ENCODE data around the gene SOAT2.
A peak's percentile ranks its signal among the peaks of the same experiment; 100 is the strongest.

The SOAT2 gene, protein sequence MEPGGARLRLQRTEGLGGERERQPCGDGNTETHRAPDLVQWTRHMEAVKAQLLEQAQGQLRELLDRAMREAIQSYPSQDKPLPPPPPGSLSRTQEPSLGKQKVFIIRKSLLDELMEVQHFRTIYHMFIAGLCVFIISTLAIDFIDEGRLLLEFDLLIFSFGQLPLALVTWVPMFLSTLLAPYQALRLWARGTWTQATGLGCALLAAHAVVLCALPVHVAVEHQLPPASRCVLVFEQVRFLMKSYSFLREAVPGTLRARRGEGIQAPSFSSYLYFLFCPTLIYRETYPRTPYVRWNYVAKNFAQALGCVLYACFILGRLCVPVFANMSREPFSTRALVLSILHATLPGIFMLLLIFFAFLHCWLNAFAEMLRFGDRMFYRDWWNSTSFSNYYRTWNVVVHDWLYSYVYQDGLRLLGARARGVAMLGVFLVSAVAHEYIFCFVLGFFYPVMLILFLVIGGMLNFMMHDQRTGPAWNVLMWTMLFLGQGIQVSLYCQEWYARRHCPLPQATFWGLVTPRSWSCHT

DNA sequence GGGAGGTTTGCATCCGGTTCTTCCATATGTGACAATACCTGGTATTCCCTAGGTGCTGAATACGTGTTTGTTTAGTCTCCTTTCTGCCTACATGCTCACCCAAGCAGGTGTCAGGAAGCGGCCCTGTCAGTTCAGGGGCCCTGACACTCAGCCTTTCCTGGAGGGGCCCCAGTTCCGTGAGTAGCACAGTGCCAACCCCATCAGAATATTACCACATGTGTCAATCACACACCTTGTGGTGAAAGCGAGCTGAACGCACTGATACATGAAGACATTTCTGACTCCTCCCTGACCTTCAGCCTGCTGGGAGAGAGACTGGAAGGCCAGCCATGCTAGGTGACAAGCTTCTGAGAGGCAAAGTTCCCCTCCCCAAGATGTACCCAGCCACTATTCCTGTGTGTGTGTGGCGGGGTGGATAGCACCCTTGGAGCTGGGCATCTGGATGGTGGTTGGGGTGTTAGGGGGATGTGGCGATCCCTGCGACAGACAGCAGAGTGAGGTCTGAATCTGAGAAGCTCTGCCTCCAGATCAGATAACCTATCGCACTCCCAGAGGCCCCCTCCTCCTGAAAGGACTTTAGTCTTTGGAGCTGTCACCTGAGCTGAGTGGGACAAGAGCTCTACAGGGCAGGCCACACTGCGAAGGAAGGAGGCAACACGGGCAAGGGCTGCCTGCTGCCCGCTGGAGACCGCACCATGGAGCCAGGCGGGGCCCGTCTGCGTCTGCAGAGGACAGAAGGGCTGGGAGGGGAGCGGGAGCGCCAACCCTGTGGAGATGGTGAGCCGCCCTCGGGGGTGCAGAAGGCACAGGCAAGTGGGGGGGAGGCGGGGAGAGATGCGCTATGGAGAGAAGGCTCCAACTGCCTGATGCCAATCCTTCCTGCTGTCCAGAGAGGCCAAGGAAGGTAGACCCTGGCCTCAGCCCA is at the start of gene SOAT2:
Gene SOAT2, plus strand, starts transcription at position 604 of the 925 bp plus-strand sequence. Its CDS starts 92 bp downstream, at position 696.
- H3K27ac Mint-ChIP-seq = peak within 1 kb of the TSS; percentile 41
- no peaks in the 10 kb centered on the region for H3K9me3 Mint-ChIP-seq
- no peaks in the 10 kb centered on the region for H3K36me3 Mint-ChIP-seq (ENCODE audit: low read depth)
- H3K27me3 Mint-ChIP-seq (ENCODE audit: low read depth) = peaks cover 13% of the 10 kb centered on the region
- H3K4me1 Mint-ChIP-seq (ENCODE audit: low read depth) = peaks cover 24% of the 10 kb centered on the region
- H3K4me3 Mint-ChIP-seq = no peak within 1 kb of the TSS

DNA sequence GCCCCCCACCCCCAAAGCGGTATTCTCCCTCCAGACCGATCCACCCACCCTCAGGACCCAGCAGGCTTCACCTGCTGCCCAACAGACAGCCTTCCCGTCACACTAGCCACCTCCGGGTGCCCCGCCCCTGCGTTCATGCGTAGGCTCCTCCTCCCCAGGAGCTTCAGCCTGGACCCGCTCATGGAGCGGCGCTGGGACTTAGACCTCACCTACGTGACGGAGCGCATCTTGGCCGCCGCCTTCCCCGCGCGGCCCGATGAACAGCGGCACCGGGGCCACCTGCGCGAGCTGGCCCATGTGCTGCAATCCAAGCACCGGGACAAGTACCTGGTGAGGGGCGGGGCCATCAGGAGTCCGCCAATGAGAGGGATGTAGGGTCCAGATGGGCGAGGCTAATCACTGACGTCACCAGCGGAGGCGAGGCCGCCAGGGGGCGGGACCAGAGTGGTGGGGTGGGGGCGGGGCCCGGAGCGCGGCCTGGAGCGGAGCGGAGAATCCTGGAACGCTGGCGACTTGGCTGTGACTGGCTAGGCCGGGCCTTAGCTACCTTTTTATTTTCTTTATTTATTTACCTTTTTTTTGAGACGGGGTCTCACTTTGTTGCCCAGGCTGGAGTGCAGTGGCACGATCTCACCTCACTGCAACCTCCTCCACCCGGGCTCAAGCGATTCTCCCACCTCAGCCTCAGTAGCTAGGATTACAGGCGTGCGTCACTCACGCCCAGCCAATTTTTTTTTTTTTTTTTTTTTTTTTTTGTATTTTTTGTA is 49.0 kb upstream of the SOAT2 start:
- Mint-ChIP-seq H3K4me3 (peak overlapping the region; percentile 92), H3K4me1 (ENCODE audit: low read depth) (peaks cover 18% of the 10 kb centered on the region), H3K27me3 (ENCODE audit: low read depth) (peaks cover 4% of the 10 kb centered on the region), H3K9me3 (no peaks in the 10 kb centered on the region), H3K36me3 (ENCODE audit: low read depth) (no peaks in the 10 kb centered on the region), H3K27ac (peak overlapping the region; percentile 92)

DNA sequence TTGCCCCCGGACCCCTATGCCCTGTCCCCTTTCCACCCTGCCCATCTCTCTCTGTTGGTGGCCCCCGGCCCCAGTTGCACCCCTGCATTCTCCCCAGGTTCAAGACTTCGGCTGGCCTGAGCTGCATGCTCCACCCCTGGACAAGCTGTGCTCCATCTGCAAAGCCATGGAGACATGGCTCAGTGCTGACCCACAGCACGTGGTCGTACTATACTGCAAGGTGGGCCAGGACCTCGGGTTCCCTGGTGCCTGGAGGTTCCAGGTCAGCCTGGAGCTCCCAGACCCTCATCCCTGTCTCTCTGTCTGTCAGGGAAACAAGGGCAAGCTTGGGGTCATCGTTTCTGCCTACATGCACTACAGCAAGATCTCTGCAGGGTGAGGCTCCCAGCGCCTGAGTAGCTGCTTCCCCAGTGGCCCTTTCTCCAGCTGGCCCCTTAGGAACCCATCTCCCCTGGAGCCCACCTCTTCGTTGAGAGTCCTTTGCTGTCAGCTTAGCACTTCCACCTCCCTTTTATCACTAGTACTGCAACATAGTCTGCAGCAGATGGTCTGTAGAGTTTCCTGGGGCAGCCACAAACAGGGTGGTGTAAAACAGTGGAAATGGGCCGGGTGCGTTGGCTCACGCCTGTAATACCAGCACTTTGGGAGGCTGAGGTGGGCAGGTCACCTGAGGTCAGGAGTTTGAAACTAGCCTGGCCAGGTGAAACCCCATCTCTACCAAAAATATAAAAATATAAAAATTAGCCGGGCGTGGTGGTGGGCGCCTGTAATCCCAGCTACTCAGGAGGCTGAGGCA is 47.6 kb upstream of the SOAT2 start:
- Mint-ChIP-seq H3K27ac (no peak overlapping the region), H3K9me3 (no peaks in the 10 kb centered on the region), H3K4me1 (ENCODE audit: low read depth) (peaks cover 17% of the 10 kb centered on the region), H3K4me3 (peak overlapping the region; percentile 53), H3K36me3 (ENCODE audit: low read depth) (no peaks in the 10 kb centered on the region), H3K27me3 (ENCODE audit: low read depth) (peaks cover 4% of the 10 kb centered on the region)

DNA sequence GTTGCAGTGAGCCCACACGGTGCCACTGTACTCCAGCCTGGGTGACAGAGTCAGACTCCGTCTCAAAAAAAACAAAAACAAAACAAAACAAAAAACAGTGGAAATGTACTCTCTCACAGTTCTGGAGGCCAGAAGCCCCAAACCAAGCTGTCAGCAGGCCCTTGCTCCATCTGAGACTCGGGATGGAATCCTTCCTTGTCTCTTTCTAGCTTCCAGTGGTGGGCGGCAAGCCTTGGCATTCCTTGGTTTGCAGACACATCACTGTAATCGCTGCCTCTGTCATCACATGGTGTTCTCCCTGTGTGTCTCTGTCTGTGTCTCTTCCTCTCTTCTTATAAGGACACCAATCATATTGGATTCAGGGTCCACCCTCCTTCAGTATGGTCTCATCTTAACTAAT is 47.0 kb upstream of the SOAT2 start:
- H3K27ac Mint-ChIP-seq = no peak overlapping the region
- H3K9me3 Mint-ChIP-seq = no peaks in the 10 kb centered on the region
- no peak overlapping the region for H3K4me3 Mint-ChIP-seq
- peaks cover 17% of the 10 kb centered on the region for H3K4me1 Mint-ChIP-seq (ENCODE audit: low read depth)
- H3K27me3 Mint-ChIP-seq (ENCODE audit: low read depth) = peaks cover 4% of the 10 kb centered on the region
- no peaks in the 10 kb centered on the region for H3K36me3 Mint-ChIP-seq (ENCODE audit: low read depth)

DNA sequence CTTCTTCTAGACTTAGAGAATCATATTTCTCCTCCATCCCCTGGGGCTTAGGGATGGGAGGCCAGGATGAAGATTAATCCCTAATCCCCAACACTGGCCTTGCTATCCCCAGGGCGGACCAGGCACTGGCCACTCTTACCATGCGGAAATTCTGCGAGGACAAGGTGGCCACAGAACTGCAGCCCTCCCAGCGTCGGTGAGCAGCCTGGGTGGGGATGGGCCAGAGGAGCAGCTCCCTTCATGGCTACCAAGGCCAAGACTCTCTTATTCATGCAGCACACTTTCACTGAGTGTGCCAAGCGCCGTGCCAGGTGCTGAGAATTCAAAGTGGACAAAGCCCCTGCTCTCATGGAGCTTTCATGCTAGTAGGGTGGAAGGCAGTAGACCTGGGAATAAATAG is 46.4 kb upstream of the SOAT2 start:
- H3K9me3 Mint-ChIP-seq = no peaks in the 10 kb centered on the region
- H3K36me3 Mint-ChIP-seq (ENCODE audit: low read depth) = no peaks in the 10 kb centered on the region
- H3K4me3 Mint-ChIP-seq = no peak overlapping the region
- peaks cover 17% of the 10 kb centered on the region for H3K4me1 Mint-ChIP-seq (ENCODE audit: low read depth)
- H3K27ac Mint-ChIP-seq = peak overlapping the region; percentile 2
- peaks cover 4% of the 10 kb centered on the region for H3K27me3 Mint-ChIP-seq (ENCODE audit: low read depth)

DNA sequence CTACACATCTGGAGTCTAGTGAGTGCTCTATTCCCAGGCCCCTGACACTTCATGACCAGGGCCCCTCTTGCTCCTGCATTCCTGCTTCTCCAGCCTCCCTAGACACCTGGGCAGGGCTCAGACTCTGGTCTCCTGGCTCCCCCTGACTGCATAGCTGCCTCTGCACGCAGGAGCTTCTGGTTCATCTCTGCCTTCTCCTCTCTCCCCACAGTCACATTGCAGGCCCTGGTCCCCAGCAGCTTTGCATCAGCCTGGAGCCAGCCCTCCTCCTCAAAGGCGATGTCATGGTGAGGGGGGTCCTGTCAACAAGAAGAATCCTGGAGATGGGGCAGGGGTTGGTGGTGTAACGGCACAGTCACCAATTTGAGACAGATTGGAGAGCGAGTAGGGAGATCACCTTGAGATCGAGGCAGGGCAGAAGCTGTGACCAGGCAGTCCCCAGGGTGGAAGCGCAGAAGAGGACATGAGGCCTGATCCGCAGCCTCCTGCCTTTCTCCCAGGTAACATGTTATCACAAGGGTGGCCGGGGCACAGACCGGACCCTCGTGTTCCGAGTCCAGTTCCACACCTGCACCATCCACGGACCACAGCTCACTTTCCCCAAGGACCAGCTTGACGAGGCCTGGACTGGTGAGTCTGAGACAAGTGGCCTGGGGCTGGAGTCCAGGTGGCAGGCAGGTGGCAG is 45.3 kb upstream of the SOAT2 start:
- H3K4me3 Mint-ChIP-seq = no peak overlapping the region
- H3K27ac Mint-ChIP-seq = no peak overlapping the region
- peaks cover 13% of the 10 kb centered on the region for H3K4me1 Mint-ChIP-seq (ENCODE audit: low read depth)
- no peaks in the 10 kb centered on the region for H3K36me3 Mint-ChIP-seq (ENCODE audit: low read depth)
- H3K27me3 Mint-ChIP-seq (ENCODE audit: low read depth) = peaks cover 4% of the 10 kb centered on the region
- no peaks in the 10 kb centered on the region for H3K9me3 Mint-ChIP-seq

DNA sequence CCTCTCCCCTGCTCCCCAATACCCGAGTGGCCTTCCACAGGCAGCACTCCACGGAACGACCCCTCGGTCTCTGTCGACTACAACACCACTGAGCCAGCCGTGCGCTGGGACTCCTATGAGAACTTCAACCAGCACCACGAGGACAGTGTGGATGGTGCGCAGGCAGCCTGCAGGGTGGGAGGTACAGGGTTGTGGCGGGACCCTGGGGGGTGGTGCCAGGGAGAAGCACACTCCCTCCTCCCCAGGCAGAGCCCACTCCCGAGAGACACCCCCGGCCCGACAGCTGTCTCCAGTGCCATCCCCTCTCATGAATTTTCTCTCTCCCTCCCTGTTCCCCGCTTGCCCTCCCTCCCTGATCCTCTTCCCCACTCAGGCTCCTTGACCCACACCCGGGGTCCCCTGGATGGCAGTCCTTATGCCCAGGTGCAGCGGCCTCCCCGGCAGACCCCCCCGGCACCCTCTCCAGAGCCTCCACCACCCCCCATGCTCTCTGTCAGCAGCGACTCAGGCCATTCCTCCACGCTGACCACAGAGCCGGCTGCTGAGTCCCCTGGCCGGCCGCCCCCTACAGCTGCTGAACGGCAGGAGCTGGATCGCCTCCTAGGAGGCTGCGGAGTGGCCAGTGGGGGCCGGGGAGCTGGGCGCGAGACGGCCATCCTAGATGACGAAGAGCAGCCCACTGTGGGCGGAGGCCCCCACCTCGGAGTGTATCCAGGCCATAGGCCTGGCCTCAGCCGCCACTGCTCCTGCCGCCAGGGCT is 44.4 kb upstream of the SOAT2 start:
- Mint-ChIP-seq H3K4me3 (no peak overlapping the region), H3K27ac (no peak overlapping the region), H3K36me3 (ENCODE audit: low read depth) (no peaks in the 10 kb centered on the region), H3K27me3 (ENCODE audit: low read depth) (peaks cover 4% of the 10 kb centered on the region), H3K4me1 (ENCODE audit: low read depth) (peaks cover 9% of the 10 kb centered on the region), H3K9me3 (no peaks in the 10 kb centered on the region)

DNA sequence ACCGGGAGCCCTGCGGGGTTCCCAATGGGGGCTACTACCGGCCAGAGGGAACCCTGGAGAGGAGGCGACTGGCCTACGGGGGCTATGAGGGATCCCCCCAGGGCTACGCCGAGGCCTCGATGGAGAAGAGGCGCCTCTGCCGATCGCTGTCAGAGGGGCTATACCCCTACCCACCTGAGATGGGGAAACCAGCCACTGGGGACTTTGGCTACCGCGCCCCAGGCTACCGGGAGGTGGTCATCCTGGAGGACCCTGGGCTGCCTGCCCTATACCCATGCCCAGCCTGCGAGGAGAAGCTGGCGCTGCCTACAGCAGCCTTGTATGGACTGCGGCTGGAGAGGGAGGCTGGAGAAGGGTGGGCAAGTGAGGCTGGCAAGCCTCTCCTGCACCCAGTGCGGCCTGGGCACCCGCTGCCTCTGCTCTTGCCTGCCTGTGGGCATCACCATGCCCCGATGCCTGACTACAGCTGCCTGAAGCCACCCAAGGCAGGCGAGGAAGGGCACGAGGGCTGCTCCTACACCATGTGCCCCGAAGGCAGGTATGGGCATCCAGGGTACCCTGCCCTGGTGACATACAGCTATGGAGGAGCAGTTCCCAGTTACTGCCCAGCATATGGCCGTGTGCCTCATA is 43.7 kb upstream of the SOAT2 start:
- Mint-ChIP-seq H3K9me3 (no peaks in the 10 kb centered on the region), H3K36me3 (ENCODE audit: low read depth) (no peaks in the 10 kb centered on the region), H3K27ac (no peak overlapping the region), H3K4me3 (no peak overlapping the region), H3K27me3 (ENCODE audit: low read depth) (peaks cover 4% of the 10 kb centered on the region), H3K4me1 (ENCODE audit: low read depth) (peaks cover 4% of the 10 kb centered on the region)

DNA sequence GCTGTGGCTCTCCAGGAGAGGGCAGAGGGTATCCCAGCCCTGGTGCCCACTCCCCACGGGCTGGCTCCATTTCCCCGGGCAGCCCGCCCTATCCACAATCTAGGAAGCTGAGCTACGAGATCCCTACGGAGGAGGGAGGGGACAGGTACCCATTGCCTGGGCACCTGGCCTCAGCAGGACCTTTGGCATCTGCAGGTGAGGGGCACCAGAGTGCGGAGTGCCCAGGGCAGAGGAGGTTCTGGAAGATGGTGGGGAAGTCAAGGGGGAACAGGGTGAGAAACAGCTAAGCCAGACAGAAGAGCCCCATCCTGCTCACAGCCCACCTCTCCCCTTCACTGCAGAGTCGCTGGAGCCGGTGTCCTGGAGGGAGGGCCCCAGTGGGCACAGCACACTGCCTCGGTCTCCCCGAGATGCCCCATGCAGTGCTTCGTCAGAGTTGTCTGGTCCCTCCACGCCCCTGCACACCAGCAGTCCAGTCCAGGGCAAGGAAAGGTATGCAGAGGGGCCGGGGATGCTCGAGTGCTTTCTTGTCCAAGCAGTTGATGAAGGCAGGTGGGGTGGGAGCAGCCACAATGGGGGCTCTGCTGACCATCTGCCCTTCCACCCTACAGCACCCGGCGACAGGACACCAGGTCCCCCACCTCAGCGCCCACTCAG is 43.1 kb upstream of the SOAT2 start:
- peaks cover 4% of the 10 kb centered on the region for H3K27me3 Mint-ChIP-seq (ENCODE audit: low read depth)
- H3K9me3 Mint-ChIP-seq = no peaks in the 10 kb centered on the region
- H3K27ac Mint-ChIP-seq = no peak overlapping the region
- H3K4me1 Mint-ChIP-seq (ENCODE audit: low read depth) = peaks cover 4% of the 10 kb centered on the region
- H3K36me3 Mint-ChIP-seq (ENCODE audit: low read depth) = peaks cover 6% of the 10 kb centered on the region
- no peak overlapping the region for H3K4me3 Mint-ChIP-seq

DNA sequence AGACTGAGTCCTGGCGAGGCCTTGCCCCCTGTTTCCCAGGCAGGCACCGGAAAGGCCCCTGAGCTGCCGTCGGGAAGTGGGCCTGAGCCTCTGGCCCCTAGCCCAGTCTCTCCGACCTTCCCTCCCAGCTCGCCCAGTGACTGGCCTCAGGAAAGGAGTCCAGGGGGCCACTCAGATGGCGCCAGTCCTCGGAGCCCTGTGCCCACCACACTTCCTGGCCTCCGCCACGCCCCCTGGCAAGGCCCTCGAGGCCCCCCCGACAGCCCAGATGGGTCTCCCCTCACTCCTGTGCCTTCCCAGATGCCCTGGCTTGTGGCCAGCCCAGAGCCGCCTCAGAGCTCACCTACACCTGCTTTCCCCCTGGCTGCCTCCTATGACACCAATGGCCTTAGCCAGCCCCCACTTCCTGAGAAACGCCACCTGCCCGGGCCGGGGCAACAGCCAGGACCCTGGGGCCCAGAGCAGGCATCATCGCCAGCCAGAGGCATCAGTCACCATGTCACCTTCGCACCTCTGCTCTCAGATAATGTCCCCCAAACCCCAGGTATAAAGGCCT is 42.5 kb upstream of the SOAT2 start:
- Mint-ChIP-seq H3K27ac (no peak overlapping the region), H3K36me3 (ENCODE audit: low read depth) (peaks cover 7% of the 10 kb centered on the region), H3K4me3 (no peak overlapping the region), H3K27me3 (ENCODE audit: low read depth) (peaks cover 4% of the 10 kb centered on the region), H3K4me1 (ENCODE audit: low read depth) (peaks cover 2% of the 10 kb centered on the region), H3K9me3 (no peaks in the 10 kb centered on the region)

DNA sequence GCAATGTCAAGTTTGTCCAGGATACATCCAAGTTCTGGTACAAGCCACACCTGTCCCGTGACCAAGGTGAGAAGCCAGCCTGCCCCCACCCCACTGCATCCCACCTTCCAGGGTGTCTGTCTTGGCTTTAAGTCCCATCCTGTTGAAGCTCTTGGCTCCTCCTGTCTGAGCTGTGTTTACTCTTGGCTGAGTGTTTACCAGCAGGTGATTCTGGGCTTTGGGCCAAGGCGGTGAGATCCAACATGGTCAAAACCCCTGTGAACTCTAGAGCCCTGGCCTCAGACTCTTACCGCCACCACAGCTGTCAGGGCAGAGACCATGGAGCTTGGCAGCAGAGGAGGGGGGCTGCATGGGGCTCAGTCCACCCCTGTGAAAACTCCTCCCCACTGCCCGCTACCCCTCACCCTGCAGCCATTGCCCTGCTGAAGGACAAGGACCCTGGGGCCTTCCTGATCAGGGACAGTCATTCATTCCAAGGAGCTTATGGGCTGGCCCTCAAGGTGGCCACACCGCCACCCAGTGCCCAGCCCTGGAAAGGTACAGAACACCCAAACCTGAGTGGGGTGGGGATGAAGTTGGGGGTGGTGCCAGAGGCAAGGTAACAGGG is 41.8 kb upstream of the SOAT2 start:
- H3K36me3 Mint-ChIP-seq (ENCODE audit: low read depth) = peaks cover 12% of the 10 kb centered on the region
- no peak overlapping the region for H3K4me3 Mint-ChIP-seq
- H3K4me1 Mint-ChIP-seq (ENCODE audit: low read depth) = peaks cover 5% of the 10 kb centered on the region
- no peak overlapping the region for H3K27ac Mint-ChIP-seq
- no peaks in the 10 kb centered on the region for H3K9me3 Mint-ChIP-seq
- peaks cover 3% of the 10 kb centered on the region for H3K27me3 Mint-ChIP-seq (ENCODE audit: low read depth)

Measured in T-helper 1 cell treated with Interleukin-12 subunit alpha and Interleukin-12 subunit beta and Interleukin-4 antibody, amounts not matched to agents 30 μg/mL and 1 μg/mL, for 36 hours (primary cell).